T-cell (primary cell): ENCODE measurements around the gene TPP2. TPM values are rescaled to one million over a fixed set of nuclear protein-coding genes. Genes with fewer than 3 reads are reported as not detected.

ENCODE experiments used
- ATAC-seq, 4 experiments: fragments of 200-7000 bp in 3 of 4; fragments of 150-1000 bp in 1 of 4; cut with Tn5 transposase; replicated peaks in 1 of 4; 1 replicate in 3 of 4; 2 replicates in 1 of 4; pipeline ENCODE4 v1.10.0; 2021; ENCODE audit warnings: moderate library complexity in 3 of 4, mild to moderate bottlenecking in 2 of 4, moderate number of reproducible peaks in 1 of 4
- CTCF ChIA-PET, 2 donors: fragments of 300-600 bp; sonication (Branson Sonifier 250); formaldehyde crosslinking; loops; one replicate each; lab custom pipeline; 2022; ENCODE audit warnings: antibody characterized with exemption in 2 of 2; lab: Charles Lee
- POLR2A ChIA-PET, 2 donors: fragments of 300-600 bp; sonication (Branson Sonifier 250); formaldehyde crosslinking; loops; one replicate each; lab custom pipeline; 2022; ENCODE audit warnings: antibody characterized with exemption in 2 of 2; lab: Charles Lee
- DNase-seq, 35 experiments: peaks; one replicate each; pipeline versions ENCODE4 v3.0.0 to v3.0.0-alpha.2; 2013 to 2023
- H3K27ac ChIP-seq: one replicate; pipeline ENCODE4 v1.5.1; 2013; ENCODE audit warnings: low read length
- H3K27me3 ChIP-seq, 2 experiments: replicated peaks in 1 of 2; 1 replicate in 1 of 2; 2 replicates in 1 of 2; pipeline versions ENCODE4 v1.6.1 to v1.7.0; 2013; ENCODE audit warnings: low read length in 1 of 2, mixed read lengths in 1 of 2; ENCODE audit not compliant: control insufficient read depth in 2 of 2, insufficient read depth in 2 of 2; ENCODE audit errors: extremely low read depth in 1 of 2
- H3K36me3 ChIP-seq, 2 donors: 1 replicate in 1 of 2; 2 replicates in 1 of 2; pipeline versions ENCODE4 v1.6.1 to v1.7.0; 2013; ENCODE audit warnings: low read length in 1 of 2; ENCODE audit not compliant: control insufficient read depth in 2 of 2, insufficient read depth in 1 of 2; ENCODE audit errors: extremely low read depth in 1 of 2
- H3K4me1 ChIP-seq, 2 experiments: 1 replicate in 1 of 2; 2 replicates in 1 of 2; pipeline versions ENCODE4 v1.6.1 to v1.7.0; 2013; ENCODE audit warnings: low read length in 2 of 2, mixed read lengths in 1 of 2; ENCODE audit not compliant: insufficient read depth in 2 of 2, control insufficient read depth in 1 of 2; ENCODE audit errors: extremely low read depth in 1 of 2
- H3K4me3 ChIP-seq, 2 donors: 1 replicate in 1 of 2; 2 replicates in 1 of 2; pipeline versions ENCODE4 v1.5.1 to v1.7.0; 2013; ENCODE audit warnings: mild to moderate bottlenecking in 2 of 2, low read length in 1 of 2, moderate library complexity in 1 of 2; ENCODE audit not compliant: control insufficient read depth in 1 of 2; ENCODE audit errors: extremely low read depth in 1 of 2
- H3K9me3 ChIP-seq: 2 replicates; pipeline ENCODE4 v1.7.0; 2013
- H3K27ac Mint-ChIP-seq, 2 donors: one replicate each; pipeline ENCODE4 v1.8.0; 2020 to 2021; ENCODE audit warnings: mild to moderate bottlenecking in 2 of 2, mixed read lengths in 2 of 2
- H3K27me3 Mint-ChIP-seq, 2 donors: one replicate each; pipeline ENCODE4 v1.8.0; 2021 to 2022; ENCODE audit warnings: mixed read lengths in 2 of 2
- H3K36me3 Mint-ChIP-seq: one replicate; pipeline ENCODE4 v1.8.0; 2021; ENCODE audit warnings: mixed read lengths
- H3K4me1 Mint-ChIP-seq, 3 donors: one replicate each; pipeline ENCODE4 v1.8.0; 2020 to 2022; ENCODE audit warnings: mixed read lengths in 3 of 3, mild to moderate bottlenecking in 1 of 3
- H3K4me3 Mint-ChIP-seq, 3 donors: one replicate each; pipeline ENCODE4 v1.8.0; 2020 to 2022; ENCODE audit warnings: mild to moderate bottlenecking in 3 of 3, mixed read lengths in 3 of 3, moderate library complexity in 3 of 3
- H3K9me3 Mint-ChIP-seq, 3 donors: one replicate each; pipeline ENCODE4 v1.8.0; 2020 to 2022; ENCODE audit warnings: mixed read lengths in 3 of 3
- WGBS: methylation state at CpG from one replicate; pipeline ENCODE4 v1.1.5; 2013; ENCODE audit warnings: missing lambda C conversion rate; ENCODE audit not compliant: insufficient coverage; 5-methylcytosine and 5-hydroxymethylcytosine counted together
- total RNA-seq, 35 experiments: library from RNA in 6 of 35; stranded (reverse) in 6 of 35; fragments of 120-200 nt in 1 of 35; gene quantifications; one replicate each; pipeline versions ENCODE4 v1.2.1 to v1.2.4 and lab custom pipeline; 2013 to 2026

The TPP2 gene
- 100 to 1,000 TPM; 111 to 135 (median 115) TPM for total RNA-seq
- total RNA-seq (2013): 113 TPM
- 185 to 565 (median 341) reads per million in 29 experiments for total RNA-seq (lab: John Stamatoyannopoulos, UW)

- Mint-ChIP-seq H3K27ac (peak within 1 kb of the TSS; percentile 100), H3K4me1 (peaks cover 69 to 70% (median 69%) of the 10 kb centered on the region in 3 donors), H3K27me3 (no peaks in the 10 kb centered on the region), H3K9me3 (no peaks in the 10 kb centered on the region), H3K4me3 (peak within 1 kb of the TSS; percentile 92 to 99 (median 99)), H3K36me3 (peaks cover 8% of the 10 kb centered on the region)
- Histone ChIP-seq H3K9me3 (no peaks in the 10 kb centered on the region), H3K27ac (peak within 1 kb of the TSS; percentile 100), H3K27me3 (no peaks in the 10 kb centered on the region), H3K4me3 (peak within 1 kb of the TSS; percentile 97), H3K36me3 (peaks cover 0 to 3% of the 10 kb centered on the region in 2 donors), H3K4me1 (peaks cover 37 to 42% of the 10 kb centered on the region in 2 experiments)
- POLR2A ChIA-PET: interaction anchor here (0.5 to 3.4 kb wide), 8 partner anchors 9 to 249 kb away, joined by 3 to 30 read pairs (median 4); partner anchors contain the start of gene ERCC5 (in 2 of the 2)
- ATAC-seq (peak; percentile 83 to 86 (median 86)), DNase-seq (peak; percentile 89 to 99 (median 96))
- CTCF ChIA-PET: interaction anchor here (0.7 to 7.6 kb wide), 9 partner anchors 9 to 258 kb away, joined by 3 to 93 read pairs (median 4); partner anchors contain the start of gene ERCC5 (in 1 of the 2)
- 0% methylated on average over 51 of the region's 53 CpGs for WGBS
These were observed at the start of gene TPP2 for GRCh38 chr13:102596147-102597028. TPP2 (plus strand) TSS chr13:102596986; CDS start chr13:102597039, 53 bp downstream.

- Mint-ChIP-seq H3K27me3 (peaks cover 10 to 11% of the 10 kb centered on the region in 2 donors), H3K4me1 (no peaks in the 10 kb centered on the region), H3K36me3 (no peaks in the 10 kb centered on the region), H3K4me3 (no peak overlapping the region), H3K27ac (no peak overlapping the region), H3K9me3 (no peaks in the 10 kb centered on the region)
- CTCF ChIA-PET: no interaction called here
- POLR2A ChIA-PET: no interaction called here
- Histone ChIP-seq H3K9me3 (no peaks in the 10 kb centered on the region), H3K27ac (no peak overlapping the region), H3K4me1 (no peaks in the 10 kb centered on the region), H3K4me3 (no peak overlapping the region), H3K36me3 (no peaks in the 10 kb centered on the region), H3K27me3 (no peaks in the 10 kb centered on the region)
- ATAC-seq: no peak
- no peak for DNase-seq
These were observed 48.0 kb upstream of the TPP2 start for GRCh38 chr13:102548811-102549210.

DNA sequence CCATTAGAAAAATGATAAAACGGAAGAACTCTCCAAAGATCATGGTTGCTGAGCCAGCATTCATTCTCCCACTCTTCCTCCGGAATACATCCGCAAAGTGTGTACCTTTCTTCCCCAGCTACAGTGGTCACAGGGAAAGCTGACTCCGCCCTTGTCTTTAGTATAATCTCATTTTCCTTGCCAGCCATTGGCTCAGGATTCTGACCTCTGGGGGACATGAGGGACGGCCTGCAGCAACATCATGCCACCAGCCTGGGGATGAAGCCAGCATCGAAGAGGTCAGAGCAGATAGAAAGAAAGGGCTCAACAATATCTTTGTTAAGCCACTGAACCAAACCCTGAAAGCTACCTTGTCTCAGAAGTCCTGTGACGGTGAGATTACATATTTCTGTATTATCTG is 46.3 kb upstream of the TPP2 start:
- no peak overlapping the region for H3K27ac Mint-ChIP-seq
- no peak overlapping the region for H3K4me3 ChIP-seq
- 90% methylated on average over 4 of the region's 7 CpGs for WGBS
- ATAC-seq (no peak), DNase-seq (no peak)
- no peaks in the 10 kb centered on the region for H3K4me1 Mint-ChIP-seq
- no peaks in the 10 kb centered on the region for H3K9me3 Mint-ChIP-seq
- no peaks in the 10 kb centered on the region for H3K9me3 ChIP-seq
- no peaks in the 10 kb centered on the region for H3K36me3 ChIP-seq
- no peaks in the 10 kb centered on the region for H3K27me3 ChIP-seq
- H3K27ac ChIP-seq: no peak overlapping the region
- no peak overlapping the region for H3K4me3 Mint-ChIP-seq
- ChIA-PET POLR2A (no interaction called here), CTCF (no interaction called here)
- peaks cover 11 to 14% of the 10 kb centered on the region in 2 donors for H3K27me3 Mint-ChIP-seq
- H3K4me1 ChIP-seq: no peaks in the 10 kb centered on the region
- H3K36me3 Mint-ChIP-seq: no peaks in the 10 kb centered on the region

- Mint-ChIP-seq H3K27ac (no peak overlapping the region), H3K9me3 (no peaks in the 10 kb centered on the region), H3K4me3 (no peak overlapping the region), H3K27me3 (peaks cover 2 to 8% of the 10 kb centered on the region in 2 donors), H3K4me1 (peaks cover 0 to 4% (median 4%) of the 10 kb centered on the region in 3 donors), H3K36me3 (no peaks in the 10 kb centered on the region)
- H3K36me3 ChIP-seq: no peaks in the 10 kb centered on the region
- ATAC-seq (no peak), DNase-seq (peak in 1 of 35 experiments; percentile 50)
- no peaks in the 10 kb centered on the region for H3K4me1 ChIP-seq
- no peak overlapping the region for H3K4me3 ChIP-seq
- H3K9me3 ChIP-seq: no peaks in the 10 kb centered on the region
- WGBS: 0% methylated on average over 2 of the region's 6 CpGs
- ChIA-PET CTCF (interaction anchor here (0.8 to 1.8 kb wide), 11 partner anchors 10 to 1973 kb away, joined by 3 to 26 read pairs (median 4); no protein-coding TSS in a partner anchor), POLR2A (interaction anchor here in 1 of 2 donors (0.7 kb wide), 1 partner anchor 1638 kb away, joined by 5 read pairs; no protein-coding TSS in a partner anchor)
- no peaks in the 10 kb centered on the region for H3K27me3 ChIP-seq
- no peak overlapping the region for H3K27ac ChIP-seq
These were observed 40.8 kb upstream of the TPP2 start for GRCh38 chr13:102555914-102556553.

DNA sequence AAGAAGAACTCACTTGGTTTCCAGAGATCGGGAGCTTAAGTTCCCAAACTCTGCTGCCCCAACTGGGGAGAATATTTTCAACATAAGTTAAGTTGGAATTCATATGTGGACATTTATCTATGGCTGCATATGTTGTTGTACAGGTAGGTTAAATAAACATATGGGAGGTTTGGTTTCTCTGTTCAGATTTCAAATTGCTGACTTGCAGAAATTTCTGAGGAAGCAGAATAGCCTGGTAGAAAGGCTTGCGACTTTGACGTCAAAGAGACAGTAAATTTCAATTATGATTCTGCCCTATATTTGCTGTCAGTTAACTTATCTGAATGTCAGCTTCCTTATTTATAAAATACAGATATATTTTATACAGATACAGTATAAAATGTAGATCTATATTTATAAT is 40.0 kb upstream of the TPP2 start:
- ChIA-PET CTCF (interaction anchor here (0.6 to 1.8 kb wide), 7 partner anchors 13 to 1412 kb away, joined by 3 to 15 read pairs (median 4); no protein-coding TSS in a partner anchor), POLR2A (no interaction called here)
- Histone ChIP-seq H3K4me1 (no peaks in the 10 kb centered on the region), H3K27me3 (no peaks in the 10 kb centered on the region), H3K27ac (no peak overlapping the region), H3K4me3 (no peak overlapping the region), H3K36me3 (no peaks in the 10 kb centered on the region), H3K9me3 (no peaks in the 10 kb centered on the region)
- H3K27ac Mint-ChIP-seq: no peak overlapping the region
- no peaks in the 10 kb centered on the region for H3K36me3 Mint-ChIP-seq
- no peaks in the 10 kb centered on the region for H3K9me3 Mint-ChIP-seq
- H3K27me3 Mint-ChIP-seq: peaks cover 2 to 8% of the 10 kb centered on the region in 2 donors
- no peak for DNase-seq
- WGBS: no CpG with 5 or more reads among the region's 3 CpGs
- no peak for ATAC-seq
- H3K4me1 Mint-ChIP-seq: peaks cover 0 to 4% (median 4%) of the 10 kb centered on the region in 3 donors
- H3K4me3 Mint-ChIP-seq: no peak overlapping the region

DNA sequence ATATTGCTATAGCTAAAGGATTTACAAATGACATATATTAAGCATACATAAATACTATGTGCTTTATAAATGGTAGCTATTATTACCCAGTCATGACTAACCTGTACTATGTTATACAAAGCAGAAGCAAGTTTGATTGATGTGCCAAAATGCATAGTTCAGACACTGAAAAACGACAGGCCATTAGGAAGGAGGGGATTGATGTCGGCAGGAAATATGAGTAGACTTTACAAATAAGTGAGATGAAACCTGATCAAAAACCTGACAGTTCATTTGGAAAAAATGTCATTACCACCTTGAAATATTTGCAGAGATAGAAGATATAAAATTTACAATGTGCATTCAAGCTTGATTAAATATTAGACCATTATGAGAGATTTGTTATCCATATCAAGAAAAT is 38.8 kb upstream of the TPP2 start:
- Mint-ChIP-seq H3K27ac (no peak overlapping the region), H3K27me3 (peaks cover 2 to 4% of the 10 kb centered on the region in 2 donors), H3K4me1 (peaks cover 0 to 4% (median 4%) of the 10 kb centered on the region in 3 donors), H3K9me3 (peaks cover 0 to 6% (median 0%) of the 10 kb centered on the region in 3 donors), H3K36me3 (no peaks in the 10 kb centered on the region), H3K4me3 (no peak overlapping the region)
- Histone ChIP-seq H3K27ac (no peak overlapping the region), H3K4me1 (no peaks in the 10 kb centered on the region), H3K4me3 (no peak overlapping the region), H3K9me3 (no peaks in the 10 kb centered on the region), H3K27me3 (no peaks in the 10 kb centered on the region), H3K36me3 (no peaks in the 10 kb centered on the region)
- POLR2A ChIA-PET: interaction anchor here (0.5 to 0.7 kb wide), 2 partner anchors 1043 to 1985 kb away, joined by 4 read pairs; no protein-coding TSS in a partner anchor
- DNase-seq (no peak), ATAC-seq (no peak)
- WGBS: 80% methylated on average over 1 of the region's 2 CpGs
- CTCF ChIA-PET: interaction anchor here (0.6 to 1.2 kb wide), 5 partner anchors 11 to 1413 kb away, joined by 3 to 6 read pairs (median 3); no protein-coding TSS in a partner anchor
